HTERT RPE-1 (cell line): Measurements from ENCODE around the gene BST1.
"Not testable (repeated sequence)": the region's sequence is repeated elsewhere in the genome, so short reads cannot be mapped to it uniquely, and the experiment has no call there.

Source experiments
- in situ Hi-C: fragments of 300-500 bp; cut with MboI; formaldehyde crosslinking; loops from 4 replicates; pipeline ENCODE4 v1.14.3; 2020; ENCODE audit warnings: low sequenced_read_pairs

Gene BST1

GRCh38 chr4:15740764-15741404, 38.0 kb downstream of the BST1 start:
- in situ Hi-C loops = no loop called here

GRCh38 chr4:15742083-15742582, 39.3 kb downstream of the BST1 start:
- in situ Hi-C loops = no loop called here

DNA sequence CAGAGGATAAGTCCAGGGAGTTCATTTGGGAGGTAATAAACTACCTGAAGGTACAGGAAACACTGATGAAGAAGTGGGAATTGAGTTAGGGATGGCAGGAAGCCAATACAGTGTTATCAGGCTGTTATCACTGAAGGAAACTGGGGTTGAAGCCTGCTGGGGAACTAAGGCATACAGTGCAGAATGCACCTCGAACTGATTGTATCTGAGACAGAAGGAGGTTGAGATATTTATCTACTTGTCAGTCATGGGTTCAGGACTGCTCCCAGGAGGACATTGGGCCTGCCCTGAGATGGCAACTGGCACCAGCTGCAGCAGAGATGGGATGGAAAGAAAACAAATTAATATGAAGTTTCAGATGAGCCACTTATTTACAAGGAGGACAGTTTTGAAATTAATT, 39.8 kb downstream of the BST1 start:
- in situ Hi-C loops = no loop called here

- in situ Hi-C loops = no loop called here
Observed at GRCh38 chr4:15744016-15744545, 41.2 kb downstream of the BST1 start.

DNA sequence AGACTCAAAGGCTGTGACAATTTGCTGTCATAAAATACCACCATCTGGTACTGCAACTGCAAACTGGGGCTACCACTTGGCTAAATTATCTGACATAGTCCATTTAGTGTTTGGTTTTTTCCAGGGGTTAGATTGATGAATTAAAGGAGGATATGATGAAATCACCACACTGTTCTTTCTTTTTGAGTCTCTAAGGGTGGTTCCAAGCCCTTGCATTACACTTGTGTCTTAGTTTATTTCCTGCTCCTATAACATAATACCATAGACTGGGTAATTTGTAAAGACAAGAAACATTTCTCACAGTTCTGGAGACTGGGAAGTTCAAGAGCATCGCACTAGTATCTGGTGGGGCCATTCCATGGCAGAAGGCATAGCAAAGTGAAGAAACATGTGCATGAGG, 43.2 kb downstream of the BST1 start:
- in situ Hi-C loops = no loop called here

GRCh38 chr4:15749001-15749400, 46.1 kb downstream of the BST1 start:
- in situ Hi-C loops = no loop called here

DNA sequence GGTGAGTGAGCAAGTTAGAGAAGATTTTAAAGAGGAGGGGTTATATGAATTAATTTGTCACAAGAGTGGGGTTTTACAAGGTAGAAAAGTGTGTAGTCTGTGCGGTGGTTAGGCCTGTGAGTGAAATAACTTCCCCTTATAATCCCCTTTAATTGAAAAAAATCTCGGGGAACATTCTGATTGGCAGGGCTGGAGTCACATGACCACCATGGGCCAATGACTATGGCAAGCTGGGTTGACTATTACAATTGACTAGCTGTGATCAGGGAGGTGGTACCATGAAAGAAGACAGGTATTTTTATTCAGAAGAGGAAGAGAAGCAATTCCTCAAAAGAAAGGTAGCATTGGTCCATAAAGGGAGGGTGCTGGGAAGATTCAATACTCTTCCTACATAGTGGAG, 48.3 kb downstream of the BST1 start:
- in situ Hi-C loops = no loop called here

- in situ Hi-C loops = no loop called here
Observed at GRCh38 chr4:15753081-15753480, 50.2 kb downstream of the BST1 start.

GRCh38 chr4:15753786-15754185, 50.9 kb downstream of the BST1 start:
- in situ Hi-C loops = no loop called here

GRCh38 chr4:15754323-15754722, 51.5 kb downstream of the BST1 start:
- in situ Hi-C loops = no loop called here

GRCh38 chr4:15755321-15756155, 52.7 kb downstream of the BST1 start:
- in situ Hi-C loops = no loop called here

DNA sequence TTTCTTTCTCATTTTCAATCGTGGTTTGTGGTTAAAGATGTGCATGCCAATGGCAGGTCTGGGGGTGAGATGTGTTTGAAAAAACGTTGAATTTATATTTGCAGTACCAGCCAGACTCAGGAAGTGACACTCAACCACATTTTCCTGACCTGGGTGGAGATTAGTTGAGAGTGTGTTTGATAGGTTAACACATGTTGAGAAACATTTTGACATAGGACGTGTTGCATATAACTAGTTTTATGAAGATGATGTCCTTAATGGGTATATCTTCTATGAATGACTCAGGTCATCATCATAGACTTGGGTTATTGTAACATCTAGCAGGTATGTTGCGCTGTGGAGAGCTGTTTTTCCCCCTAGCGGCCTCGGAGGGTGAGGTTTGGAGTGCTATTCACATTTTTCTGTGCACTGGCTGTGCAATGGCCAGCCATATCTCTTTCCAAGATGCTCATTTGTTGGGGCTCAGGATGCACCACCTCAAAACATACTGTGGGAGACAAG, 53.5 kb downstream of the BST1 start:
- in situ Hi-C loops = no loop called here

GRCh38 chr4:15757054-15757453, 54.2 kb downstream of the BST1 start:
- in situ Hi-C loops = no loop called here

- in situ Hi-C loops = no loop called here
Observed at GRCh38 chr4:15758294-15758693, 55.4 kb downstream of the BST1 start.

GRCh38 chr4:15762460-15762859, 59.6 kb downstream of the BST1 start:
- in situ Hi-C loops = not testable (repeated sequence)

DNA sequence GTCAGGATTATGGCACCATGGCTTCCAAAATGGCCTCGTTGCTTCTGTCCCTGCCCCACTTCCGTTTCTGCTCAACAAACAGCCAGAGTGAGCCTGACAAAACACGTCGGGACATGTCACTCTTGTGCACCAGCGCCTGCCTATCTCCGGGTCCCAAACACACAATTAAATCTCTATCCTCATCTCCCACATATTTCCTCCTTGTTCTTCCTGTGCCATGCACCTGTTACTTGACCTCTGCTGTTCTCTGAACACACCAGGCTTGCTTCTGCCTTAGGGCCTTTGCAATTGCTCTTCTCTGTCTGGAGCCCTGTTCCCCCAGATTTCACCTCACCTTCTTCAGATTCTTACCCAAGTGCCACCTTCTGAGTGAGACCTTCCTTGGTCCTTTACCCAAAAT, 62.5 kb downstream of the BST1 start:
- in situ Hi-C loops = no loop called here

- in situ Hi-C loops = no loop called here
Observed at GRCh38 chr4:15765910-15766697, 63.2 kb downstream of the BST1 start.

DNA sequence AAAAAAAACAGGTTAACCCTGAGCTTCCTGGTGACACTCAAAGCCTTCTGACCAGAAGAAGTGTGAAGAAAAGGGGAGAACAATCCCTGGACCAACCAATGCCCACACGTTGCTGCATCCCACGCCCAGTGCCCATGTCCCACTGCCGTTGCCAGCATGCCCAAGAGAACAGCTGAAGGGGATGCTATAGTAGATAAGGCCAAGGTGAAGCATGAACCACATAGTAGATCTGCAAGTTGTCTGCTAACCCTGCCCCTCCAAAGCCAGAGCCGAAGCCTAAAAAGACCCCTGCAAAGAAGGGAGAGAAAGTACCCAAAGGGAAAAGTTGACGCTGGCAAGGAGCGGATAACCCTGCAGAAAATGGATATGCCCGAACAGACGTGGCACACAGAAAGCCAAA, 64.0 kb downstream of the BST1 start:
- in situ Hi-C loops = no loop called here

- in situ Hi-C loops = no loop called here
Observed at GRCh38 chr4:15769202-15769601, 66.3 kb downstream of the BST1 start.

GRCh38 chr4:15771216-15772058, 68.6 kb downstream of the BST1 start:
- in situ Hi-C loops = no loop called here
